CD14-positive monocyte (primary cell): ENCODE measurements around the gene CSGALNACT2. TPM values are rescaled to one million over a fixed set of nuclear protein-coding genes. Genes with fewer than 3 reads are reported as not detected.

Experiments
- DNase-seq, 3 donors: peaks; one replicate each; pipeline ENCODE4 v3.0.0-alpha.2; 2011 to 2022
- H2AFZ ChIP-seq: 2 replicates; pipeline ENCODE4 v1.6.0; 2012; ENCODE audit warnings: mild to moderate bottlenecking, low read depth, low read length, inconsistent platforms; ENCODE audit not compliant: insufficient read depth, poor library complexity, severe bottlenecking
- H3K27ac ChIP-seq, 2 donors: 1 replicate in 1 of 2; 2 replicates in 1 of 2; pipeline ENCODE4 v1.5.1; 2012 to 2013; ENCODE audit warnings: low read length in 2 of 2, control low read depth in 1 of 2, inconsistent platforms in 1 of 2, low read depth in 1 of 2, mild to moderate bottlenecking in 1 of 2
- H3K27me3 ChIP-seq, 2 donors: one replicate each; pipeline versions ENCODE4 v1.6.0 to v1.6.1; 2011 to 2013; ENCODE audit warnings: low read length in 2 of 2; ENCODE audit not compliant: control insufficient read depth in 2 of 2, insufficient read depth in 2 of 2
- H3K36me3 ChIP-seq, 2 donors: replicated peaks in 1 of 2; 1 replicate in 1 of 2; 2 replicates in 1 of 2; pipeline versions ENCODE4 v1.5.1 to v1.6.1; 2012 to 2013; ENCODE audit warnings: low read length in 2 of 2, control low read depth in 1 of 2, inconsistent platforms in 1 of 2, mild to moderate bottlenecking in 1 of 2; ENCODE audit not compliant: insufficient read depth in 2 of 2, control insufficient read depth in 1 of 2
- H3K4me1 ChIP-seq, 2 donors: 1 replicate in 1 of 2; 2 replicates in 1 of 2; pipeline versions ENCODE4 v1.5.1 to v1.6.1; 2012 to 2013; ENCODE audit warnings: low read length in 2 of 2, control low read depth in 1 of 2, inconsistent platforms in 1 of 2, mild to moderate bottlenecking in 1 of 2, moderate library complexity in 1 of 2; ENCODE audit not compliant: insufficient read depth in 2 of 2, control insufficient read depth in 1 of 2
- H3K4me2 ChIP-seq: replicated peaks from 2 replicates; pipeline ENCODE3; 2012; ENCODE audit warnings: low read length, moderate library complexity, mild to moderate bottlenecking; ENCODE audit not compliant: poor library complexity, severe bottlenecking; ENCODE audit errors: extremely low read depth
- H3K4me3 ChIP-seq, 3 experiments: fragments of 200-600 bp in 1 of 3; sonication (generic) in 1 of 3; replicated peaks in 1 of 3; 1 replicate in 2 of 3; 2 replicates in 1 of 3; pipeline ENCODE4 v1.5.1; 2011 to 2013; ENCODE audit warnings: low read length in 3 of 3, mild to moderate bottlenecking in 3 of 3, control low read depth in 2 of 3, low read depth in 2 of 3, inconsistent platforms in 1 of 3, moderate library complexity in 1 of 3
- H3K79me2 ChIP-seq: 2 replicates; pipeline ENCODE4 v1.6.0; 2012; ENCODE audit warnings: mild to moderate bottlenecking, control low read depth, inconsistent platforms, low read length, moderate library complexity; ENCODE audit not compliant: insufficient read depth
- H3K9ac ChIP-seq: 2 replicates; pipeline ENCODE4 v1.6.0; 2017; ENCODE audit warnings: low read length, mild to moderate bottlenecking; ENCODE audit not compliant: insufficient read depth, poor library complexity, severe bottlenecking
- H3K9me3 ChIP-seq, 2 donors: replicated peaks in 1 of 2; 1 replicate in 1 of 2; 2 replicates in 1 of 2; pipeline versions ENCODE4 v1.5.1 to v1.6.1; 2012 to 2013; ENCODE audit warnings: low read length in 2 of 2, control low read depth in 1 of 2; ENCODE audit not compliant: control insufficient read depth in 1 of 2, insufficient read depth in 1 of 2
- H4K20me1 ChIP-seq: 2 replicates; pipeline ENCODE4 v1.6.0; 2012; ENCODE audit warnings: mild to moderate bottlenecking, low read length, control low read depth, moderate library complexity; ENCODE audit not compliant: insufficient read depth
- H3K27ac Mint-ChIP-seq, 7 donors: one replicate each; pipeline ENCODE4 v1.8.0; 2020; ENCODE audit warnings: mild to moderate bottlenecking in 7 of 7, mixed read lengths in 7 of 7, moderate library complexity in 6 of 7, inconsistent platforms in 2 of 7
- H3K27me3 Mint-ChIP-seq, 3 donors: one replicate each; pipeline ENCODE4 v1.8.0; 2021 to 2022; ENCODE audit warnings: low read depth in 3 of 3, mild to moderate bottlenecking in 3 of 3, mixed read lengths in 3 of 3, moderate library complexity in 3 of 3, inconsistent platforms in 1 of 3
- H3K36me3 Mint-ChIP-seq, 2 donors: one replicate each; pipeline ENCODE4 v1.8.0; 2020; ENCODE audit warnings: mixed read lengths in 2 of 2, inconsistent platforms in 1 of 2, mild to moderate bottlenecking in 1 of 2
- H3K4me1 Mint-ChIP-seq: one replicate; pipeline ENCODE4 v1.8.0; 2020; ENCODE audit warnings: mild to moderate bottlenecking, mixed read lengths
- H3K4me3 Mint-ChIP-seq, 2 donors: one replicate each; pipeline ENCODE4 v1.8.0; 2020; ENCODE audit warnings: mild to moderate bottlenecking in 2 of 2, mixed read lengths in 2 of 2, moderate library complexity in 1 of 2
- H3K9me3 Mint-ChIP-seq, 7 donors: one replicate each; pipeline ENCODE4 v1.8.0; 2020 to 2022; ENCODE audit warnings: mixed read lengths in 7 of 7, mild to moderate bottlenecking in 6 of 7, moderate library complexity in 6 of 7, inconsistent platforms in 2 of 7
- CTCF ChIP-seq: fragments of 200-600 bp; IDR thresholded peaks from one replicate; pipeline ENCODE4 v1.8.0; 2022; ENCODE audit warnings: antibody characterized with exemption, mild to moderate bottlenecking
- WGBS: methylation state at CpG from one replicate; pipeline ENCODE4 v1.1.5; 2013; ENCODE audit warnings: missing lambda C conversion rate; ENCODE audit not compliant: insufficient coverage; 5-methylcytosine and 5-hydroxymethylcytosine counted together
- intact Hi-C, 2 donors: fragments of 100-400 bp; cut with micrococcal nuclease; formaldehyde crosslinking; loops; one replicate each; pipeline versions ENCODE4 v1.15.0 to v1.15.1; 2023
- polyA plus RNA-seq, 3 donors: library from polyadenylated mRNA; depleted of rRNA in 1 of 3; unstranded in 2 of 3; stranded (reverse) in 1 of 3; fragments of 300-500 nt in 2 of 3; fragments of >200 nt in 1 of 3; fragmentation: Illumina TruSeq in 2 of 3; gene quantifications; 1 replicate in 2 of 3; 2 replicates in 1 of 3; pipeline ENCODE4 v1.2.3, GENCODE V29; 2012 to 2021

Gene CSGALNACT2
- polyA plus RNA-seq, 3 donors: 43.7 to 80.1 (median 48.2) TPM

GRCh38 chr10:43225787-43226153 lies 87.5 kb downstream of the CSGALNACT2 start:
- Mint-ChIP-seq H3K27me3 (peaks cover 36 to 52% (median 41%) of the 10 kb centered on the region in 3 donors), H3K4me1 (peaks cover 13% of the 10 kb centered on the region), H3K36me3 (no peaks in the 10 kb centered on the region), H3K4me3 (no peak overlapping the region), H3K9me3 (peaks cover 0 to 13% (median 0%) of the 10 kb centered on the region in 7 donors), H3K27ac (no peak overlapping the region)
- intact Hi-C loops: no loop called here
- 61% methylated on average over 9 of the region's 11 CpGs for WGBS
- Histone ChIP-seq H3K79me2 (no peaks in the 10 kb centered on the region), H3K9ac (no peak overlapping the region), H3K4me2 (no peak overlapping the region), H2AFZ (no peak overlapping the region), H3K36me3 (no peaks in the 10 kb centered on the region), H3K27ac (no peak overlapping the region), H3K27me3 (peaks cover 2 to 27% of the 10 kb centered on the region in 2 donors), H3K4me1 (peaks cover 4 to 9% of the 10 kb centered on the region in 2 donors), H3K4me3 (no peak overlapping the region), H3K9me3 (peaks cover 0 to 7% of the 10 kb centered on the region in 2 donors), H4K20me1 (no peaks in the 10 kb centered on the region)
- no peak for TF ChIP-seq CTCF
- peak in 1 of 3 donors; percentile 54 for DNase-seq

DNA sequence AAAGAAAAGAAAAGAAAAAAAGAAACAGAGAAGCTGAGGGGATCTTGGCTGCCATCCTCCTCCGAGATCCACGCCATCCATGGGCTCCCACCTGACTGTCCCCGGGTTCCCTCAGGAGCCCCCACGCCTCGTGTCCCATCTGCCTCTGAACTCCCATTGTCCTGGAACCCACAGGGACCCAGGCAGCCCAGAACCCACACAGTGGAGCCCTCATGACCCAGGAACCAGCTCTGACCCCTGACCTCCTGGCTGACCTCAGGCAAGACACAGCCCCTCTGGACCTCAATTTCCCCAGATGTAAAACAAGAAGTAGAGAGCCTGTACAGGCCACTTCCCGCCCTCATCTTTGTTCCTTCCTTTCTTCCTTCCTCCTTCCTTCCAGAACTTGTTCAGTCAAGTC lies 88.2 kb downstream of the CSGALNACT2 start:
- Histone ChIP-seq H3K4me1 (peaks cover 4 to 9% of the 10 kb centered on the region in 2 donors), H3K27ac (no peak overlapping the region), H3K36me3 (no peaks in the 10 kb centered on the region), H3K4me3 (no peak overlapping the region), H3K79me2 (no peaks in the 10 kb centered on the region), H2AFZ (no peak overlapping the region), H3K9ac (no peak overlapping the region), H3K27me3 (peaks cover 2 to 33% of the 10 kb centered on the region in 2 donors), H4K20me1 (no peaks in the 10 kb centered on the region), H3K9me3 (peaks cover 0 to 8% of the 10 kb centered on the region in 2 donors), H3K4me2 (no peak overlapping the region)
- Mint-ChIP-seq H3K27ac (peak overlapping the region in 1 of 7 donors; percentile 45), H3K4me1 (peaks cover 13% of the 10 kb centered on the region), H3K4me3 (peak overlapping the region in 1 of 2 donors; percentile 22), H3K27me3 (peaks cover 39 to 57% (median 47%) of the 10 kb centered on the region in 3 donors), H3K9me3 (peaks cover 0 to 13% (median 0%) of the 10 kb centered on the region in 7 donors), H3K36me3 (no peaks in the 10 kb centered on the region)
- no peak for TF ChIP-seq CTCF
- WGBS: 84% methylated on average over 5 of the region's 6 CpGs
- intact Hi-C loops: no loop called here
- DNase-seq: no peak
